IMR-90 (cell line): ENCODE data around the gene PRKAB1.

ENCODE experiments used
- POLR2A ChIP-seq: IDR thresholded peaks from 2 replicates; pipeline ENCODE4 v1.6.1; 2012; ENCODE audit warnings: mild to moderate bottlenecking, low read depth, low read length
- TF ChIP-seq, protein P1 (sequence below): conservative IDR thresholded peaks from 2 replicates; pipeline ENCODE4 v1.5.1; 2012; ENCODE audit warnings: mild to moderate bottlenecking, low read depth, low read length, improper control_type of control experiment

DNA sequence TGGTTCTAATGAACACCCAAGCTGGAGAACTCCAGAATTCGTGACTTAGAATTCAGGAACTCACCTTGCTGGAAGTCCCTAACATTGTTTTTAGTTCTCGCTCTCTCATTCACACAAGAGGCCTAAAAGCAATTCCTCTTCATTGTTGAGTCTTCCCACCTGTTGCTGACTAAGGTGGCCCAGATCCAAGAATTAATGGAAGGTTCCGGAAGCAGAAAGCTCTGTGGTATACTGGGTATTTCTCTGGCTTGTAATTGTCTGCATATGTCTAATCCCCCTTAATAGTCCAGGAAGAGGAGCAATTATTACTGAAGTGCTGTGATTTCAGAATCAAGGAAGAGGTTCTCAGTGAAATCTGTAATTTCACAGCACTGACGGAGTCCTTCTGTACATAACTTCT is 43.0 kb upstream of the PRKAB1 start:
- TF ChIP-seq, protein P1, sequence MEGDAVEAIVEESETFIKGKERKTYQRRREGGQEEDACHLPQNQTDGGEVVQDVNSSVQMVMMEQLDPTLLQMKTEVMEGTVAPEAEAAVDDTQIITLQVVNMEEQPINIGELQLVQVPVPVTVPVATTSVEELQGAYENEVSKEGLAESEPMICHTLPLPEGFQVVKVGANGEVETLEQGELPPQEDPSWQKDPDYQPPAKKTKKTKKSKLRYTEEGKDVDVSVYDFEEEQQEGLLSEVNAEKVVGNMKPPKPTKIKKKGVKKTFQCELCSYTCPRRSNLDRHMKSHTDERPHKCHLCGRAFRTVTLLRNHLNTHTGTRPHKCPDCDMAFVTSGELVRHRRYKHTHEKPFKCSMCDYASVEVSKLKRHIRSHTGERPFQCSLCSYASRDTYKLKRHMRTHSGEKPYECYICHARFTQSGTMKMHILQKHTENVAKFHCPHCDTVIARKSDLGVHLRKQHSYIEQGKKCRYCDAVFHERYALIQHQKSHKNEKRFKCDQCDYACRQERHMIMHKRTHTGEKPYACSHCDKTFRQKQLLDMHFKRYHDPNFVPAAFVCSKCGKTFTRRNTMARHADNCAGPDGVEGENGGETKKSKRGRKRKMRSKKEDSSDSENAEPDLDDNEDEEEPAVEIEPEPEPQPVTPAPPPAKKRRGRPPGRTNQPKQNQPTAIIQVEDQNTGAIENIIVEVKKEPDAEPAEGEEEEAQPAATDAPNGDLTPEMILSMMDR, result no peak
- TF ChIP-seq POLR2A, result no peak
